GM18508 (cell line): Measurements from ENCODE around the gene RPLP2.

Experiments
- ATAC-seq: cut with Tn5 transposase; IDR thresholded peaks from one replicate; pipeline ENCODE4 v1.9.1; 2021; ENCODE audit warnings: moderate number of reproducible peaks; ENCODE audit not compliant: insufficient read depth, unreplicated experiment

Gene RPLP2

DNA sequence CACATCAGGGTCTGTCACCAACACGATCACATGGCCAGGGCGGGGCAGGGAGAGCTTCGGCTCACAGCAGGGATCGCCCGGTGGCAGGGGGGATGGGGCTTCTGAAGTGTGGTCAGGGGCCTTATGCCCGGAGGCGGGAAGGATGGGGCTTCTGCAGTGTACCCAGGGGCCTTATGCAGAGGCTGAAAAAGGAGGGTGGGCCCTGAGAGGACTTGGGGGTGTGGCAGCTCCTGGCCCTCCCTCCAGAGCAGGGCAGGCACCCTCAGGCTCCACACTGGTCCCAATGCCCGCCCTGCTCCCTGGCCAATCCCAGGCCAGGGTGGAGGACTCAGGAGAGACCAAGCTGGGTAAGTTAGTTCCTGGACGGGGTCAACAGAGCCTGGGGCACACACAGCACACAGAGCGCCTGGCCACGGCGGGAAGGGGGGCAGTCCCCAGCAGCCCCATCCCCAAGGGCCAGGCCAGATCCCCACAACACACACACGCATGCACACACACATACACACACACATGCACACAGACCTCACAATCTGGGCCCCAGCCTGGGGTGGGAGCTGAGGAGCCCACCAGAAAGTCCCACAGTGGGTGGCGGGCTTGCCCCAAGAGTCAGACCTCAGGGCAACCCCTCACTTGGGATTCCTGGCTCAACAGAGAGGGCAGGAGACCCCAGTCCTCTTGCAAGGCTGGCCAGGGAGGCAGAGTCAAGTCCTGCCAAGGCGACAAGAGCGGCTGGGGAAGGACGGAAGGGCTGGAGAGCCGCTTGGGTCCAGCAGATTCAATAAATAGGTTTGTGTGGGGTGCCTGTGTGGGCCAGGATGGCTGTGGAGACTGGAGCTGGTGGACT, 18.8 kb upstream of the RPLP2 start:
- no peak for ATAC-seq

DNA sequence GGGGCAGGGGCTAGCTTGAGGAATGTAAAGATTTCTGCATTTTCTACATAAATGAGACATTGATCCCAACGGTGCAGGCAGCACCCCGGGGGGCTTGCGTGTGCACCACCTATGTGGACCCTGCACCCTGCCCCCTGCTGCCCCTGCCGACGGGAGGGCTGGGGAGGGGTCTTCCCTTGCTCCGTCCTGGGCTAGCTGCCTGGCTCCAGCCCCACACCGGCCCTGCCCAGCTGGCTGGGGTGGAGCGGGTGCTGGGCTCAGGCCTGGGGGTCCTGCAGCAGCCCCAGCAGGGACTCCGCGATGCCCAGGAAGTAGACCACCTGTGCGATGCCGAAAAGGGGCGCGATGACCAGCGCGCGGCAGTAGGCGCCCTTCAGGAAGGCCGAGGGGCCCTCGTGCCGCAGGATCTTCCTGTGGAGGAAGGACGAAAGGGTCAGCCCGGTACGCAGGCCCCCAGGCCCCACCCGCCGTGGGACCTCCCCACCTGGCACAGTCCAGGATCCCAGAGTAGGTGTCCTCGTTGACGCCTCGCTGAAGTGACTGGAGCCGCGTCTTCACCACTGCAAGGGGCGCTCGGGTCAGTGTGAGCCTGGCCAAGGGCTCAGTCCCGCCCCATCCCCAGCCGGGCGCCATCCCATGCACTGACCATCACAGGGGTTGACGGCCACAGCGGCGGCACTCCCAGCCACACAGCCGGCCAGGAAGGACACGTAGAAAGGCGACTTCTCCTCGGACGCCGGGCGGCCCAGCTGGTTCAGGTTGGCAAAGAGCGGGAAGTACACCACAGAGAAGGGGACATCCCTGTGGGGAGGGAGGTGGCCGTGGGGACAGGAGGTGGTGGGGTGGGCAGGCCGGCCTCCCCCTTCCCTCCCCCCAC, 17.9 kb upstream of the RPLP2 start:
- ATAC-seq, result no peak

DNA sequence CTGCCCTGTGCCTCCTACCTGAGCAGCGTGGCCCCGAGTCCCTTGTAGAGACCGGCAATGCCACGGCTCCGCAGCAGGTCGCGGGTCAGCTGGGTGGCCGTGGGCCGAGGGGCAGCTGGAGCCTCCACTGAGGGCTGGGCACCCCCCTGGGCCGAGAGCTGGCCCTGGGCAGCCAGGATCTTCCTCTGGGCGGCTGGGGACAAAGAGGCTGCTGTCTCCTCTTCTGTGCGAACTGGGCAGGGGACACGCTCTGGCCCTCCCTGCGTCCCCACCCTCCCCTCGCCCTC, 17.3 kb upstream of the RPLP2 start:
- no peak for ATAC-seq

DNA sequence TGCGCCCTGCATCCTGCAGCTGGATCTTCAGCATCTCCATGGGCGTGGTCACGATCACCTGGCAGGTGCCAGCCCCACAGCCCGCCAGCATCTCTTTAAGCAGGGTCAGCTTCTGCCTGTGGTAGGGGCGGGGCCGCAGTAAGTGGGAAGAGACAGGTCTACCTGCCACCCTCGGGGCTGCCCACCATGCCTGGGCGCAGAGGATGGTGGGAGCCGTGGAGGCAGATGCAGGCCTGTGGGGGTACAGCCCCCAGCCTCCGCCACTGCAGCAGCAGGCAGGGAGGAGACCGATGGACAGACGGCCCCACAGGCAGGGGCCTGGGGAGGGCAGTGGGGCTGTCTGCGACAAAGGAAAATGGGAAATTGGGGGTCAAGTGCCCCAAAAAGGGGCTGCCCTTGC, 16.9 kb upstream of the RPLP2 start:
- no peak for ATAC-seq

DNA sequence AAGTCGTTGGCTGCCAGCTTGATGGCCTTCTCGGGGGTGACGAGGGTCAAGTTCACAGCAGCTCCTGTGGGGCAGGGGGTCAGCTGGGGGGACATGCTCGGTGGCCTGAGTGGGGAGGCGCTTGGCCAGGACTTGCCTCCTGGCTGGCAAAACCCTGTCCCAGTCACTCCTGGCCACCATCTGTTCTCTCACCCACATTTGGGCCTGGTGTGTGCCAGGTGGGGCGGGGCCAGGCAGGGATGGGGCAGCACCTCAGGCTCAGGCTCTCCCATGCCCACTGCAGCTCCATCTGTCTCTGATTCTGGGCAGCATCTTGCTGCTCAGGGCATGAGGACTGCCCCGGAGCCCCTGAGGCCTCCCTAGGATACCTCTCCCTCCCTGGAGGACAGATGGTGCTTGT, 16.2 kb upstream of the RPLP2 start:
- no peak for ATAC-seq

DNA sequence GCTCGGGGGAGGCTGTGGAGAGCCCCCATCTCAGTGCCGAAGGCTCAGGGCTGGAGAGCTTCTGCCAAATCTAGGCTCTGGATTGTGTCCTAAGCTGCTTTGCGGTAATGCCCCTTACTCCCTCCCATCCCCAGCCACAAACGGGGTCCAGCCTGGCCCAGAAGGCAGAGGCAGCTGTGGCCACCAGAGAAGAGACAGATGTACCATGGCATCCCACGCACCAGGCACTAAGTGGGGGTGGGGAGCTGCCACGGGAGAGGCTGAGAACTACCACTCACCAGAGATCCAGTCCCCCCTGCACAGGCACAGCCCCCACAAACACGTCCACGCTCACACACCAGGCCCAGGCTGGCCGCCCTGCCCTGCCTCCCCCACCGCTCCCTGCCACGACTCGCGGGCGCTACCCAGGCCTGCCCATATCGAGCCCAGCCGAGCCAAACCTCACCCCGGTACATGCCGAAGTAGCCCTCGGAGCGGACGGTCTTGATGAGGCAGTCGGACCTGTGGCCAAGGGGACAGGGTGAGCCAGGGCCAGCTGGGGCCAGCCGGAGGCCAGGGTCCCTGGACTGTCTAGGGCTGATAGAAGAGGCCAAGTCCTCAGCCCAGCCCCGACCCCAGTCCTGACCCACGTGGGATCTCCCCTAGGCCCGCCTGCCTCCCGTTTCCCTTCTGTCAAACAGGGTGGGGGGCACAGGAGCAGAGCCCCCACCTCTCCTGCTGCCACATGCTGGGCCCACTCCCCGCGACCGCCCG, 15.6 kb upstream of the RPLP2 start:
- no peak for ATAC-seq

DNA sequence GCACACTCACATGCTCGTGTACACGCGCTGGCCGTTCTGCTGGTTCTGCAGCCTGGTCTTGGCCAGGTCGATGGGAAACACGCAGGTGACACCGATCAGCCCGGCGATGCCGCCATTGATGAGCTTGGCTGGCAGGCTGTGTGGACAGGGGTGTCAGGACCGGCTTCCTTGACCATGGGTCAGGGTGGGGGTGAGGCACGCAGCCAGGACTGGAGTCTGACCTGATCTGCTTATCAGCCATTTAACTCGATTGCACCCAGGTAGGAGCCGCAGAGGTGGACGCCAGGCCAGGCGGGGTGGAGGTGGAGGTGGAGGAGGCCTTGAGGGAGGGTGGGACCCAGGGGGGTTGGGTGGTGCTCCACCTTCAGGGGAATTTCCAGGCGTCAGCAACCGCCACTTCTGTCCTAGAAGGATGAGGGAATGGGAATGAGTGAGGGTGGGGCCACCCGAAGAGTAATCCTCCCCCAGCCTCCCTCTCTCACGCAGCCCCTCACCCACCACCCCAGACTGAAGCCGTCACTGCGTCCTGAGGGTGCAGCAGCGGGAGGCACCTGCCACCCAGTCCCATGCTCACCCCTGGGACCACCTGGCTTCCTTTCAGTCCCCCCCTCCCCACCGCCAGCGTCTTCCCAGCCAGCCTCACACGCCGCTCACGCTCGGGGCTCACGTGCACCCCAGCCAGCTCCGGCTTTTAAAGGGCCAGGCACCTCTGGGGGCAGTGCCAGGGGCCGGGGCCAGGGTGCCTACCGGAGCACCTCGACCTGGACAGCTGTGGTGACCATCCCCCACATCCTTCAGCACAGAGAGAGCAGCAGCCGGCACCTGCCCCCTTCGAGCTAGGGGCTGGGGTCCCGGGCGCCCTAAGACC, 14.8 kb upstream of the RPLP2 start:
- no peak for ATAC-seq

DNA sequence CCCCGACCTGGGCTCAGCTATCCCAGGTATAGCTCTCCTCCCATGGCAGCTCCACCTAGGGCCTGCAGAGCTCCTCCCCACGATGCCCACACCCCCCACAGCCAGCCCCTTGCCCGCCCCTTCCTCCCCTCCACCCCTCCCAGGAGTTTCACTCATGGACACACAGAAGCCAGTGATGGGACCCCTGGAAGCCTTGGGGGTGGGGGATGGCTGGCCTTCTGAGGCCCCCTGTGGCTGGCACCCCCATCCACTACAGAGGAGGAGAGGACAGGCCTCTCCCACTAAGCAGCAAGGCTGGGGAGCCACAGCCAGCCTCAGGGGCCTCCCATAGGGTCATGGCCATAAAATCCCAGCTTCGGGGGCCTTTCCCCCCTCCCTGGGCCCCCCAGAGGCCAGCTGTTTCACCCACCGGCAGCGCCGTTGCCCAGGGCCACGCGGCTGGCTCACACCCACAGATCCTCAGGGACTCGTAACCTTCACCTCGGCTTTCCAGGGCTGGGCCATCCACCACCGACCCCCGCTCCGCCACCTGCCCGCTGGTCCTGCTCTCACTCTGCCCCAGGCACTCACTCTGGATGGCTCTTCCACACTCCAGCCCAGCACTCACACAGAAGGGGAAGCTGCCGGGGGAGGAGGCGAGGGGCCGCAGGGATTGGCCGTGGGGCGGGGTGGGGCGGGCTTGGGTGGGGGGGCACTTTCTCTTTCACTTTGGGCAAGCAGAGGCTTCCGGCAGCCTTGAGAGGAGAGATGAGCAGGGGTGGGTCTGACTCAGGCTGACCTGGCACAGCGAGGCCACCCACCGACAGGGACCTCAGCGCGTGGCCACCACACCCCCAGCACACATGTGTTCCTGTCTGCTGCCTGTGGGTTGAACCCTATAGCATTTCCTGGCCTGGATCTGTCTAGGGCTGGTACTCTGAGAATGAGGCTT, 13.9 kb upstream of the RPLP2 start:
- ATAC-seq, result no peak

DNA sequence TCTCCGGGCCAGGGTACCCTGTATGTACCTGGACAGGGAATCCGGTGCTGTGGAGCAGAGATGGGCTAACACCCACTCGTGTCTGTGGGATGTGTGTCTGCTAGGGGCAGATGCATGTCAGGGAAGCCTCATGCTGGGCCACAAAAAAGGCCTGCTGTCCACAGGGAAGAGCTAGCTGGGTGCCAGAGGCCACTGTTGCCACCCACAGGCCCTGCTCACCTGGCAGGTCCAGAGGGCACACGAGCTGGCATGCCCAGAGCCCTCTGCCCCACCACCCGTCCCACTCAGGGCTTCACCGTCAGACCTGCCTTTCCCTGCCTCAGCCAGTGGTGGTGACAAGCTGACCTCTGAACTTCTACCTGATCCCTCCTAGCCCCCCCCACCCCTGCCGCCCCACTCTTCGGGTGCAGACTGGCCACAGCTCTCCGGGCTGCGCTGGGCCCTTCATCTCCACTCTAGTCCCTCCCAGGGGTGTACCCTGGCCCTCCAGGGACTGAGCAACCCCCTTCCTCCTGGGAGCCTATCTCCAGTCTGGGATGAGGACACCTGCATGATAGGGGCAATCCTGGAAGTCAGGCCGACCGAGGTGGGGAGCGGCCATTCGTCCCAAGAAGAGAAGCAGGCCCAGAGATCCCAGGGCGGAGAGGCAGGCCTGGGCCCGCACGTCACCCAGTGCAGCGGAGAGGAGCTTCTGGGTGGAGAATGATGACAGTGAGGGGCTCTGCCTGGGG, 13.0 kb upstream of the RPLP2 start:
- no peak for ATAC-seq

DNA sequence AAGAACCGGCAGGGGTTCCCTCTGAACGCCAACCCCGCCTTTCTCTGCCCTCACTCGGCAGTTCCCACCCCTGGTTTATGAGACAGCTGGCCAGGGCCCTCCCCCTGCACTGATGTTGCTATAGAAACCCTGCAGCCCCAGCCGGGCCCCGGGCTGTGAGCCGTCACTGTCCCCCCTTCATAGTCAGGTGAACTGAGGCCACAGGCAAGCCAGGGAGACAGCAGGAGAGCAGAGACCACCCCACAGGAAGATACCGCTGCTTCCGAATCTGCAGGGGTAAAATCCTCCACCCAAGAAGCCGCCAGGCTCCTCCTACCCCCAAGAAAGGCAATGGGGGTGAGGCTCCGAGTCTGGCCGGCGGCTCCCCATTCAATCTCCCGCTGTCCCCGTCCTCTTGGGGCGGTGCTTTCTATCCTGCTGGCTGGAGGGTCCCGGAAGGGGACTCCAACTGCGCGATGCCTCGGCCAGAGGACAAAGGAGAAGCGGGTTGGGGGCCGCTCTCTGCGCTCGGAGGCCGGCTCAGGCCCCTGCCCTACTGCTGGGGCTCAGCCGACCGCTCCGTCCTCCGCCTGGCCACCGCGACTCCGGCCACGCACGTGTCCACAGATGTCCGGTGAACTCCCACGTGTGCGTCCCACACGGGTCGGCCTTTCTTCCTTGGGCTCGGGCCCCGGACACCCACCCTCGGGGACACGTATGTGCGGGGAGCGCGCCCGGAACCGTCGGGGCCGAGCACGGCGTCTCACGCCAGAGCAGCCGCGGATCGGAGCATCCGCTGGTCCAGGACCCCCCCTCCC, 12.3 kb upstream of the RPLP2 start:
- no peak for ATAC-seq

DNA sequence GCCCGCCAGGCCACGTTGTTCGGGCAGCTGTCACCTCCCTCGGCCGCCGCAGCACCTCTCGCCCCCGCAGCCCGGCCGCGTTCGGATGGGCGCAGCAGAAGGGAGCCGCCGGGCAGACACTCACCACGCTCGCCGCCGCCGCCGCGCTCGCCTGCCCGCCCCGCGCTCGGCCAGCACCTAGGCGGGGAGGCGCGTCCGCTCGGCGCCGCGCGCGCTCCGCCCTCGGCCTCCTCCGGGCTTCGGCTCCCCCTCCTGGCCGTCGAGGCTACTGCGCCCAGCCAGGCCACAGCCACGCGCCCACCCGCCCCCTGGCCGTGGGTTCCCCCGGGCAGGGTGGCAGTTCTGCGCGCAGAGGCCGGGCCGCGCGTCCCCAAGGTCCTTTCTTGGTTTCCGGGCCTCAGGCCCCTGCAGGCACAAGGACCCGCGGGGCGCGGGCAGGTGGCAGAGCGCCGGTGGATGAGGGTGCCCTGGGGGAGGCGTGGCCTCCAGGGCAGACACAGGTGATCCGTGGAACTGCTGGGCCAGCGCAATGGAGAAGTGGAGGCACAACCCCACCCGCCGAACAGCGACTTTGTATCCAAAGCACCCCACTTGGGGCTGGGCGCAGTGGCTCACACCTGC, 11.6 kb upstream of the RPLP2 start, which contains the start of gene SLC25A22:
TSS of gene SLC25A22 (minus strand) at position 189 of the 621 bp plus-strand sequence. CDS start 3,275 bp downstream, outside the sequence.
- ATAC-seq, result no peak

DNA sequence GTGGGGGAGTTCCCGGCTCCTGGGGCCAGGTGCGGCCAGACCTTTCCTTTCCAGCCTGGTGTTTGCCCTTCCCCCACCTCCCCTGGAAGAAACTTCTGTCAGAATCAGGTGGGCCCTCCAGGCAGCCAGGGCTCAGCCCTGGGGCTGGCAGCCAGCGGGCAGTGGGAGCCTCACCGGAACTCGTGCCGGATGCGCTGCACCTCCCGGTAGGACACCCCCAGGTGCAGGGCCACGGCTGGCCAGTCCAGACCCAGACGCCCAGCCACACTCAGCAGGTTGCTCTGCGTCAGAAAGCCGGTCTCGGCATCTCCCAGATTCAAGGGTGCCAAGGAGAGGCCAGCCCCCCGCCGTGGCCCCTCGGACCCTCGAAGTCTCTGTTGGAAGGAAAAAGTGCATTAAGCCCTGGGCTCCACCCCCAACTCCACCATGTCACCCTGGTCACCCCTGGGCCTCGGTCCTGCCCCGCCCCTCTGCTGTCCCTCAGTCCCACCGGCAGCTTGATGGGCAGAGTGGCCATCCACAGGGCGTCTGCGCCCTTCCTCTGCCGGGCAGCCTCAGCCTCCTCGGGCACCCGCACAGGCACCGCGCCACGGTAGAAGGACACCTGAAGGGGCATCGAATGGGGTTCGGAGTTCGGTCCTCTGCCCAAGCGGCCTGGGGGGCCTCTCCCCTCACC, 10.0 kb upstream of the RPLP2 start:
- no peak for ATAC-seq

DNA sequence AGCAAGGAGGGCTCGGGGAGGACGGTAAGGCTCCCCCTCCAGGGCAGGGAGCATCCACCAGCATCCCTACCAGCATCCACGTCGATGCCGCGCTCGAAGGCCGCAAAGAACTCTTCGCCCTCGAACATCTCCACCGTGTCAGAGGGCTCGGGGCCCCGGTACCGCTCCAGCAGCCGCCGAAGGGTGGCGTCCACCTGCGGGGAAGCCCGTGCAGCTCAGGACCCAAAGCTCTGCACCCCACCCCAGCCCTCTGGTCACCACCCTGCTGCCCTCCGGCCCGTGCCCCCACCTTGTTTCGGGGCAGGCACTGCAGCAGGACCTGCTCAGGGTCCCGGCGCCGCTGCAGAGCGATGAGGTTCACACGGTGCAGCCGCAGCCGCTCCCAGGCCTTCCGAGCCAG, 9.3 kb upstream of the RPLP2 start:
- ATAC-seq, result no peak

DNA sequence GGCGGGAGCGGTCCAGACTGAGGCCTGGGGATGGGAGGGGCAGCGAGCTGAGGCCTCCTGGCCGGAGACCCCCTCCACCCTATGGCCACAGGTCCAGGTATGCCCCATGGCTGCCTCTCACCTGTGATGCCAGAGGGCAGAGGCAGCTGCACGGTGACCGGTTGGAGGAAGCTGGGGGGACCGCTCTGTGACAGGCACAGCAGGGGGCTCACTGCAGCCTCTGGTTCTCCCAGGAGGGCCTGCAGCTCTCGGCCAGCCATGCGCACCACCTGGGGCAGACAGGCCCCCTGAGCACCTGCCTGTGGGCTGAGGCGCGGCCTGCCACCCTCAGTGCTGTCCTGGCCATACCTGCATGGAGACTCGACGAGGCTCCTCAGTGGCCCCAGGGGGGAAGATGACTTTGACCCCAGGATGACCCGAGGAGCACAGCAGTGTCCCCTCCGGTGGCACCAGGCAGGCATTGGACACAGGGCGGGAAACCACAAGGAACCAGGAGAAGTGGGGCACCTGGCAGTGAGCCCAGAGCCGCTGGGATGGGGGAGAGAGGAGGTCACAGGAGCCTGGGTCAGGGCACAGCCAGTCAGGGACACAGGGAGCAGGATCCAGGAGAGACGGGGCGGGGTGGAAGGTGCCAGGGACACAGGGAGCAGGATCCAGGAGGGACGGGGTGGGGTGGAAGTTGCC, 8.5 kb upstream of the RPLP2 start:
- no peak for ATAC-seq

DNA sequence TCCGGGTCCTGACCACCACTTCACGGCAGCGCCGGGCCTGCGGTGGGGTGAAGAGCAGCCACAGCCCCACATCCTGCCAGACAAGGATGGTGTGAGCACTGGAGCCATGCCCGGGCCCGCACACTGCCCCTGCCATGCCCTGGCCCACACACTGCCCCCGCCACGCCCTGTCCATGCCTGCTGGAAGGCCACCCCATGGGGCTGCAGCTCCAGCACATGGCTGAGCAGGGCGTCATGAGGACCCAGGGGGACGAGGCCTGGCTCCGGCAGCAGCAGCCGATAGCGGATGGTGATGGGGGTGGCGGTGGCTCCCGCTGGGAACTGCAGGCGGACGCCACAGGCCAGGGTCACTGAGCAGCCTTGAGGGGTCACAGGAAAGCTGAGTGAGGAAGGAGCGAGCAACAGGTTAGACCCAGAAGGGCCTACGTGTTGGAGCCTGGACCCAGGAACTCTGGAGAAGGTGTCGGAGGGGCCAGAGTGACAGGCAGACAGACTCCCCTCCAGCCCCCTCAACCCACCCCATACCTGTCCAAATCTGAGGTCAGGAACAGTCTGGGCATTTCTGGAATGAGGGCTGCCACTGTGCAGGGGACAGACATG, 7.6 kb upstream of the RPLP2 start:
- ATAC-seq, result no peak
